H1 (cell line): Measurements from ENCODE around the gene SMAD7. TPM values are rescaled to one million over a fixed set of nuclear protein-coding genes. Genes with fewer than 3 reads are reported as not detected.

Experiments used
- CTCF ChIA-PET: fragments of 300-600 bp; sonication (Branson Sonifier 250); formaldehyde crosslinking; loops from one replicate; lab custom pipeline; 2021; ENCODE audit not compliant: partially characterized antibody; lab: Charles Lee
- POLR2A ChIA-PET: fragments of 300-600 bp; sonication (Branson Sonifier 250); formaldehyde crosslinking; loops from one replicate; lab custom pipeline; 2021; ENCODE audit warnings: inconsistent platforms; ENCODE audit not compliant: partially characterized antibody; lab: Charles Lee
- DNase-seq, 2 experiments: peaks; one replicate each; pipeline versions ENCODE4 v3.0.0 to v3.0.0-alpha.2; 2010 to 2022; ENCODE audit warnings: low spot score in 2 of 2, low read depth in 1 of 2, mixed read lengths in 1 of 2
- FAIRE-seq: peaks from 2 replicates; lab custom pipeline; 2011; peaks lifted over from hg19 to GRCh38; lab: Jason Lieb, UNC
- H2AFZ ChIP-seq: 2 replicates; pipeline ENCODE4 v1.8.1; 2012; ENCODE audit warnings: low read length, inconsistent platforms
- H2AK5ac ChIP-seq: 2 replicates; pipeline ENCODE4 v1.6.1; 2013; ENCODE audit warnings: low read depth, low read length
- H2BK120ac ChIP-seq: replicated peaks from 2 replicates; pipeline ENCODE3; 2013; ENCODE audit warnings: low read depth, low read length, inconsistent platforms
- H2BK12ac ChIP-seq: 2 replicates; pipeline ENCODE4 v1.6.1; 2013; ENCODE audit warnings: low read depth, low read length
- H2BK15ac ChIP-seq: 2 replicates; pipeline ENCODE4 v1.6.1; 2013; ENCODE audit warnings: low read length
- H2BK20ac ChIP-seq: 2 replicates; pipeline ENCODE4 v1.6.1; 2013; ENCODE audit warnings: low read length
- H2BK5ac ChIP-seq: 2 replicates; pipeline ENCODE4 v1.6.1; 2013; ENCODE audit warnings: low read depth, low read length
- H3K14ac ChIP-seq: 2 replicates; pipeline ENCODE4 v1.6.1; 2013; ENCODE audit warnings: inconsistent platforms; ENCODE audit not compliant: insufficient read length
- H3K18ac ChIP-seq: 2 replicates; pipeline ENCODE4 v1.6.1; 2013; ENCODE audit warnings: low read length; ENCODE audit errors: extremely low read depth
- H3K23ac ChIP-seq: 2 replicates; pipeline ENCODE4 v1.6.1; 2013; ENCODE audit warnings: inconsistent platforms; ENCODE audit not compliant: insufficient read length
- H3K23me2 ChIP-seq: 2 replicates; pipeline ENCODE4 v1.6.1; 2013; ENCODE audit warnings: low read depth, low read length
- H3K27ac ChIP-seq: 2 replicates; pipeline ENCODE4 v1.6.1; 2011; ENCODE audit warnings: low read depth, low read length, inconsistent platforms
- H3K27me3 ChIP-seq, 4 experiments: replicated peaks in 1 of 4; 1 replicate in 1 of 4; 2 replicates in 3 of 4; pipeline versions ENCODE4 v1.6.1 to v1.8.1; 2011 to 2013; ENCODE audit warnings: low read length in 3 of 4, mild to moderate bottlenecking in 3 of 4, inconsistent platforms in 2 of 4, mixed read lengths in 2 of 4, moderate library complexity in 1 of 4; ENCODE audit not compliant: control insufficient read depth in 3 of 4, insufficient read depth in 3 of 4; ENCODE audit errors: extremely low read depth in 1 of 4
- H3K36me3 ChIP-seq, 4 experiments: 2 replicates each; pipeline versions ENCODE4 v1.6.1 to v1.8.1; 2011 to 2013; ENCODE audit warnings: mild to moderate bottlenecking in 4 of 4, low read length in 3 of 4, moderate library complexity in 2 of 4, control low read depth in 1 of 4, inconsistent platforms in 1 of 4; ENCODE audit not compliant: insufficient read depth in 4 of 4, control insufficient read depth in 2 of 4
- H3K4ac ChIP-seq: replicated peaks from 2 replicates; pipeline ENCODE3; 2013; ENCODE audit warnings: low read length, low read depth, mixed read lengths, inconsistent platforms; ENCODE audit not compliant: insufficient read length
- H3K4me1 ChIP-seq, 4 experiments: replicated peaks in 1 of 4; 1 replicate in 1 of 4; 2 replicates in 3 of 4; pipeline versions ENCODE4 v1.6.1 to v1.8.1; 2011 to 2013; ENCODE audit warnings: low read length in 3 of 4, inconsistent platforms in 2 of 4, mixed read lengths in 1 of 4; ENCODE audit not compliant: insufficient read depth in 4 of 4, control insufficient read depth in 3 of 4
- H3K4me2 ChIP-seq, 2 experiments: 2 replicates each; pipeline versions ENCODE4 v1.6.1 to v1.8.1; 2011 to 2013; ENCODE audit warnings: low read depth in 2 of 2, low read length in 2 of 2, control low read depth in 1 of 2, inconsistent platforms in 1 of 2, mild to moderate bottlenecking in 1 of 2; ENCODE audit not compliant: insufficient read depth in 1 of 2
- H3K4me3 ChIP-seq, 4 experiments: fragments of 200-600, 300-600 bp in 1 of 4; sonication (generic), shearing (Covaris generic), sonication (Bioruptor Twin) in 1 of 4; 2 replicates each; pipeline versions ENCODE4 v1.5.1 to v1.8.1; 2011 to 2016; ENCODE audit warnings: low read length in 4 of 4, low read depth in 3 of 4, control low read depth in 2 of 4, inconsistent platforms in 2 of 4, mild to moderate bottlenecking in 2 of 4, mixed read lengths in 1 of 4, moderate library complexity in 1 of 4; ENCODE audit not compliant: insufficient read depth in 2 of 4; ENCODE audit errors: extremely low read depth in 1 of 4
- H3K56ac ChIP-seq: replicated peaks from 2 replicates; pipeline ENCODE3; 2013; ENCODE audit warnings: low read depth, mild to moderate bottlenecking, mixed read lengths, low read length, inconsistent platforms; ENCODE audit not compliant: insufficient read length
- H3K79me1 ChIP-seq: 2 replicates; pipeline ENCODE4 v1.6.1; 2013; ENCODE audit warnings: low read depth, low read length, control low read depth
- H3K79me2 ChIP-seq, 2 experiments: 2 replicates each; pipeline versions ENCODE4 v1.6.1 to v1.8.1; 2012 to 2013; ENCODE audit warnings: low read length in 2 of 2, mild to moderate bottlenecking in 2 of 2, inconsistent platforms in 1 of 2; ENCODE audit not compliant: insufficient read depth in 2 of 2, control insufficient read depth in 1 of 2
- H3K9ac ChIP-seq, 4 experiments: replicated peaks in 1 of 4; 1 replicate in 1 of 4; 2 replicates in 3 of 4; pipeline versions ENCODE4 v1.6.1 to v1.8.1; 2011 to 2013; ENCODE audit warnings: low read depth in 3 of 4, low read length in 3 of 4, control low read depth in 2 of 4, mild to moderate bottlenecking in 2 of 4, moderate library complexity in 2 of 4, inconsistent platforms in 1 of 4; ENCODE audit errors: extremely low read depth in 1 of 4
- H3K9me3 ChIP-seq, 2 experiments: 2 replicates each; pipeline versions ENCODE4 v1.6.1 to v1.8.1; 2012 to 2013; ENCODE audit warnings: mild to moderate bottlenecking in 2 of 2, moderate library complexity in 2 of 2, control low read depth in 1 of 2, inconsistent platforms in 1 of 2, low read depth in 1 of 2, low read length in 1 of 2, mixed read lengths in 1 of 2; ENCODE audit not compliant: insufficient read depth in 2 of 2
- H4K20me1 ChIP-seq, 2 experiments: replicated peaks in 1 of 2; 2 replicates each; pipeline versions ENCODE3 to v1.8.1; 2011 to 2013; ENCODE audit warnings: inconsistent platforms in 2 of 2, low read length in 2 of 2, mild to moderate bottlenecking in 1 of 2; ENCODE audit not compliant: insufficient read depth in 2 of 2, control insufficient read depth in 1 of 2
- H4K5ac ChIP-seq: 2 replicates; pipeline ENCODE4 v1.6.1; 2013; ENCODE audit warnings: low read length, low read depth, mixed read lengths, inconsistent platforms; ENCODE audit not compliant: insufficient read length
- H4K8ac ChIP-seq: 2 replicates; pipeline ENCODE4 v1.8.0; 2013; ENCODE audit warnings: mild to moderate bottlenecking, moderate library complexity, low read length, inconsistent platforms; ENCODE audit not compliant: insufficient read depth; ENCODE audit errors: extremely low read depth
- H4K91ac ChIP-seq: replicated peaks from 2 replicates; pipeline ENCODE3; 2013; ENCODE audit warnings: low read length, mixed read lengths, inconsistent platforms; ENCODE audit not compliant: insufficient read length
- ATF3 ChIP-seq: IDR thresholded peaks from 2 replicates; pipeline ENCODE4 v1.6.1; 2011; ENCODE audit warnings: low read depth, mild to moderate bottlenecking, low read length; ENCODE audit not compliant: insufficient read depth
- CREB1 ChIP-seq: IDR thresholded peaks from 2 replicates; pipeline ENCODE4 v1.6.1; 2012; ENCODE audit warnings: inconsistent platforms
- CTBP2 ChIP-seq: IDR thresholded peaks from 2 replicates; pipeline ENCODE4 v1.7.0; 2011; ENCODE audit warnings: borderline replicate concordance, mild to moderate bottlenecking, moderate library complexity, mixed read lengths, low read length; ENCODE audit not compliant: insufficient read depth, insufficient read length
- FOSL1 ChIP-seq: IDR thresholded peaks from 2 replicates; pipeline ENCODE4 v1.6.1; 2011; ENCODE audit warnings: mild to moderate bottlenecking, low read depth, low read length, moderate library complexity; ENCODE audit not compliant: insufficient read depth
- SP4 ChIP-seq: IDR thresholded peaks from 2 replicates; pipeline ENCODE4 v1.6.1; 2012; ENCODE audit warnings: low read length, inconsistent platforms
- WGBS, 2 experiments: shearing (Covaris generic) in 1 of 2; methylation state at CpG; one replicate each; pipeline versions ENCODE4 v1.1.6 to v1.1.7; 2013 to 2015; ENCODE audit warnings: low lambda C conversion rate in 2 of 2, mixed read lengths in 2 of 2, inconsistent platforms in 1 of 2, low coverage in 1 of 2, missing lambda C conversion rate in 1 of 2; ENCODE audit not compliant: insufficient replicate concordance in 2 of 2, insufficient coverage in 1 of 2, insufficient read length in 1 of 2; ENCODE audit errors: extremely low coverage in 1 of 2, missing lambda C conversion rate in 1 of 2; 5-methylcytosine and 5-hydroxymethylcytosine counted together
- polyA plus RNA-seq, 7 experiments: library from polyadenylated mRNA; depleted of rRNA in 3 of 7; stranded (reverse) in 5 of 7; unstranded in 2 of 7; fragments of >200 nt in 5 of 7; fragments of 200-250 nt in 2 of 7; gene quantifications; 1 replicate in 5 of 7; 2 replicates in 1 of 7; 4 replicates in 1 of 7; pipeline versions ENCODE4 v1.2.1 to v1.2.3, GENCODE V29; 2011 to 2013; ENCODE audit warnings: missing spikeins in 2 of 7, mixed read lengths in 2 of 7
- total RNA-seq: library from RNA; stranded (reverse); fragmentation: NEBNext Ultra II Directional; extraction: Animal tissue kit (Norgen Biotek cat#: 25700); gene quantifications from 2 replicates; pipeline ENCODE4 v1.2.1, GENCODE V29; 2021
- TF ChIP-seq, protein P1 (sequence below), 3 experiments: IDR thresholded peaks; 1 replicate in 2 of 3; 2 replicates in 1 of 3; pipeline versions ENCODE4 v1.5.1 to v1.6.1; 2011; ENCODE audit warnings: low read length in 3 of 3, mild to moderate bottlenecking in 3 of 3, inconsistent platforms in 2 of 3, low read depth in 1 of 3, moderate library complexity in 1 of 3; ENCODE audit not compliant: insufficient read depth in 1 of 3; ENCODE audit errors: control extremely low read depth in 1 of 3

Gene SMAD7
- total and polyA plus RNA-seq, 2 of the 8 experiments (the other 6 are each of a cell fraction or from before 2014, with no cell fraction given) = 6.5 to 15.5 TPM

DNA sequence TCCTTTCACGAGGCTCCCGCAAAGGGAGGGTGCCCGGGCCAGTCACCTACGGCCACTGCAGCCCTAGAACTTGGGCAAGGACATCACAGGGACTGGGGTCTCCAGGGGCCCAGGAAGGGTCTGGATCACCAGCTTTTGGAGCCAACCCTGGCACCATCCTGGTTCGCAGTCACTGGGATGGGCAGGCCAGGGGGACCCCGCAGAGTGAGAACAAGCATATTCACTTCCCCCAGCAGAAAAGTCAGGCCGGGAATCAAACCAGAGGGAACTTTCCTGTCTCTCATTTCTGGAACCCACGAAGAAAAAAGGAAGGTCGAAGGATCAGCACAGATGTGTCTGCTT, 15.4 kb downstream of the SMAD7 start:
- Histone ChIP-seq H3K4ac (no peak overlapping the region), H4K91ac (no peak overlapping the region), H2BK20ac (no peak overlapping the region), H2BK12ac (no peak overlapping the region), H3K27ac (no peak overlapping the region), H4K5ac (no peak overlapping the region), H2BK120ac (no peak overlapping the region), H4K8ac (no peak overlapping the region), H2BK5ac (0 out of 2 replicates have a peak overlapping the region, but pooled peaks have one; percentile 44), H3K23ac (no peak overlapping the region), H2AK5ac (peak overlapping the region; percentile 93; the same call in 1 of the 2 replicates), H3K4me1 (peaks cover 16 to 63% (median 38%) of the 10 kb centered on the region in 4 experiments), H3K4me2 (no peak overlapping the region), H3K9ac (peak overlapping the region in 1 of 4 experiments; percentile 44; a peak in 1 of 7 replicates), H3K79me2 (peaks cover 19 to 88% of the 10 kb centered on the region in 2 experiments), H3K36me3 (no peaks in the 10 kb centered on the region), H3K4me3 (no peak overlapping the region), H3K18ac (no peak overlapping the region), H3K14ac (no peak overlapping the region), H3K27me3 (no peaks in the 10 kb centered on the region), H3K56ac (no peak overlapping the region), H3K79me1 (peaks cover 7% of the 10 kb centered on the region), H2AFZ (no peak overlapping the region), H2BK15ac (no peak overlapping the region), H3K23me2 (no peaks in the 10 kb centered on the region), H4K20me1 (peaks cover 0 to 15% of the 10 kb centered on the region in 2 experiments), H3K9me3 (no peaks in the 10 kb centered on the region)
- no peak for TF ChIP-seq ATF3
- TF ChIP-seq SP4 = no peak
- no peak for TF ChIP-seq CREB1
- TF ChIP-seq, protein P1, sequence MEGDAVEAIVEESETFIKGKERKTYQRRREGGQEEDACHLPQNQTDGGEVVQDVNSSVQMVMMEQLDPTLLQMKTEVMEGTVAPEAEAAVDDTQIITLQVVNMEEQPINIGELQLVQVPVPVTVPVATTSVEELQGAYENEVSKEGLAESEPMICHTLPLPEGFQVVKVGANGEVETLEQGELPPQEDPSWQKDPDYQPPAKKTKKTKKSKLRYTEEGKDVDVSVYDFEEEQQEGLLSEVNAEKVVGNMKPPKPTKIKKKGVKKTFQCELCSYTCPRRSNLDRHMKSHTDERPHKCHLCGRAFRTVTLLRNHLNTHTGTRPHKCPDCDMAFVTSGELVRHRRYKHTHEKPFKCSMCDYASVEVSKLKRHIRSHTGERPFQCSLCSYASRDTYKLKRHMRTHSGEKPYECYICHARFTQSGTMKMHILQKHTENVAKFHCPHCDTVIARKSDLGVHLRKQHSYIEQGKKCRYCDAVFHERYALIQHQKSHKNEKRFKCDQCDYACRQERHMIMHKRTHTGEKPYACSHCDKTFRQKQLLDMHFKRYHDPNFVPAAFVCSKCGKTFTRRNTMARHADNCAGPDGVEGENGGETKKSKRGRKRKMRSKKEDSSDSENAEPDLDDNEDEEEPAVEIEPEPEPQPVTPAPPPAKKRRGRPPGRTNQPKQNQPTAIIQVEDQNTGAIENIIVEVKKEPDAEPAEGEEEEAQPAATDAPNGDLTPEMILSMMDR (IDR thresholded peaks at IDR 0.05; ENCODE audit: control extremely low read depth in 1 of 3, insufficient read depth in 1 of 3, low read depth in 1 of 3, low read length in 3 of 3) = no peak
- TF ChIP-seq CTBP2 = no peak
- no peak for TF ChIP-seq FOSL1
- DNase-seq (no peak), FAIRE-seq (no peak)
- CTCF ChIA-PET = interaction anchor here (0.6 kb wide), 1 partner anchor 42 kb away, joined by 3 read pairs; no protein-coding TSS in a partner anchor
- WGBS, 2 experiments = 90% methylated on average over 9 of the region's 9 CpGs; no CpG with 5 or more reads in 1 of the 2 experiments
- POLR2A ChIA-PET = no interaction called here
